GM13977 (cell line): ENCODE measurements around the gene RETREG2.

Source experiments
- DNase-seq: peaks from one replicate; pipeline ENCODE4 v3.0.0; 2012; ENCODE audit warnings: low spot score
- CTCF ChIP-seq: IDR thresholded peaks from 2 replicates; pipeline ENCODE4 v1.5.1; 2012; ENCODE audit warnings: mild to moderate bottlenecking, control low read depth; ENCODE audit not compliant: insufficient read depth; ENCODE audit errors: extremely low read depth, missing control alignments
- in situ Hi-C: fragments of 300-500 bp; cut with MboI; formaldehyde crosslinking; loops from one replicate; pipeline ENCODE4 v1.12.0; 2022; ENCODE audit warnings: low sequenced_read_pairs, low pct_unique_long_range_greater_than_20kb, mixed read lengths, inconsistent platforms; ENCODE audit not compliant: unreplicated experiment

Gene RETREG2

GRCh38 chr2:219204425-219205164 lies 26.5 kb downstream of the RETREG2 start:
- DNase-seq = no peak
- no peak for TF ChIP-seq CTCF
- in situ Hi-C loops = loop anchor here (5.0 kb wide), 1 partner anchor 32 kb away; the partner anchor contains the start of gene SLC23A3

- in situ Hi-C loops = loop anchor here (5.0 kb wide), 1 partner anchor 33 kb away; the partner anchor contains the start of gene SLC23A3
- no peak for TF ChIP-seq CTCF
- DNase-seq = no peak
Observed at GRCh38 chr2:219205165-219205538, 27.1 kb downstream of the RETREG2 start.

- in situ Hi-C loops = loop anchor here (5.0 kb wide), 1 partner anchor 34 kb away; the partner anchor contains the start of gene SLC23A3
- TF ChIP-seq CTCF = no peak
- no peak for DNase-seq
Observed at GRCh38 chr2:219205981-219206327, 27.9 kb downstream of the RETREG2 start.

GRCh38 chr2:219206328-219207133 lies 28.5 kb downstream of the RETREG2 start, which contains the start of gene ZFAND2B:
ZFAND2B (plus strand) TSS chr2:219206782; CDS start chr2:219206988, 206 bp downstream.
- no peak for TF ChIP-seq CTCF
- DNase-seq = peak; percentile 99
- in situ Hi-C loops = loop anchor here (5.0 kb wide), 1 partner anchor 34 kb away; the partner anchor contains the start of gene SLC23A3

- no peak for TF ChIP-seq CTCF
- DNase-seq = no peak
- in situ Hi-C loops = loop anchor here (5.0 kb wide), 1 partner anchor 35 kb away; the partner anchor contains the start of gene SLC23A3
Observed at GRCh38 chr2:219207134-219207883, 29.2 kb downstream of the RETREG2 start.
